Fibroblast of peridontal ligament (primary cell): ENCODE data around the gene OR8B3.

Source experiments
- DNase-seq: peaks from one replicate; pipeline ENCODE4 v3.0.0-alpha.2; 2010; ENCODE audit errors: extremely low read depth

The OR8B3 gene

GRCh38 chr11:124359566-124359965 is 39.3 kb downstream of the OR8B3 start:
- DNase-seq: no peak

DNA sequence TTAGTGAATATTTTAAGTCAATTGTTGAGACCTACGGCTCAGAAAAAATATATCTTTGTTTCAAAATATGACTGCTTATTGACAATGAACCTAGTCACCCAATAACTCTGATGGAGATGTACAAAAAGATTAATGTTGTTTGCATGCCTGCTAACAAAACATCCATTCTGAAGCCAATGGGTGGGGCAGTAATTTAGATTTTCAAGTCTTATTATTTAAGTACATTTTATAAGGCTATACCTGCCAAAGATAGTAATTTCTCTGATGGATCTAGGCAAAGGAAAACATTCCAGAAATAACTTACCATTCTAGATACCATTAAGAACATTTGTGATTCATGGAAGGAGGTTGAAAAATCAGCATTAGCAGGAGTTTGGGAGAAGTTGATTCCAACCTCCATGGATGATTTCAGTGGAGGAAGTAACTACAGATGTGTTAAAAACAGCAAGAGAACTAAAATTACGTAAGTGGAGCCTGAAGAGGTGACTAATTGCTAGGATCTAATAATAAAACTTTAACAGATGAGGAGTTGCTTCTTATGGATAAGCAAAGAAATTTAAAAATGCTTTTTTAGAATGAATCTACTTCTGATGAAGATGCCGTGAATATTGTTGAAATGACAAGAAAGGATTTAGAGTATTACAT is 52.4 kb downstream of the OR8B3 start:
- no peak for DNase-seq
